ENCODE data around the gene HSPB1.

HSPB1 gene

GRCh38 chr7:76352193-76352592, 49.7 kb downstream of the HSPB1 start:
- H3K4me1 ChIP-seq = peaks cover 6% of the 10 kb centered on the region
- no peak overlapping the region for H3K4me3 ChIP-seq (ENCODE audit: low read depth, low read length)
- peaks cover 87% of the 10 kb centered on the region for H3K36me3 ChIP-seq
- no peak for DNase-seq
- TF ChIP-seq CTCF (IDR thresholded peaks at IDR 0.05; ENCODE audit: low read depth, low read length) = no peak
- no peaks in the 10 kb centered on the region for H3K9me3 ChIP-seq
- no peaks in the 10 kb centered on the region for H3K27me3 ChIP-seq

- Histone ChIP-seq H3K36me3 (peaks cover 80% of the 10 kb centered on the region), H3K27me3 (no peaks in the 10 kb centered on the region), H3K4me1 (peaks cover 6% of the 10 kb centered on the region), H3K9me3 (no peaks in the 10 kb centered on the region), H3K4me3 (ENCODE audit: low read depth, low read length) (no peak overlapping the region)
- no peak for DNase-seq
- no peak for TF ChIP-seq CTCF (IDR thresholded peaks at IDR 0.05; ENCODE audit: low read depth, low read length)
These were observed 51.3 kb downstream of the HSPB1 start for GRCh38 chr7:76353744-76354143.

Data from BE2C (cell line).